HepG2 (cell line): ENCODE measurements around the gene LAMTOR3. TPM values are rescaled to one million over a fixed set of nuclear protein-coding genes. Genes with fewer than 3 reads are reported as not detected.
A peak's percentile ranks its signal among the peaks of the same experiment; 100 is the strongest.

Experiments
- ATF4 ChIP-seq, 2 experiments: fragments of 450-650 bp in 1 of 2; sonication (generic) in 1 of 2; formaldehyde crosslinking; IDR thresholded peaks; 2 replicates each; pipeline versions ENCODE4 v1.5.0 to v1.8.0; 2020 to 2022; ENCODE audit warnings: mild to moderate bottlenecking in 1 of 2, missing genetic modification reagents in 1 of 2
- CENPT ChIP-seq: sonication (generic); formaldehyde crosslinking; IDR thresholded peaks from 2 replicates; pipeline ENCODE4 v1.8.0; 2022; ENCODE audit warnings: low read depth, mild to moderate bottlenecking, moderate library complexity, missing genetic modification reagents
- EP300 ChIP-seq, 3 experiments: sonication (generic) in 1 of 3; formaldehyde crosslinking in 1 of 3; IDR thresholded peaks; 2 replicates each; pipeline versions ENCODE4 v1.5.1 to v1.6.1; 2011 to 2020; ENCODE audit warnings: low read depth in 2 of 3, low read length in 2 of 3, borderline replicate concordance in 1 of 3, improper control_type of control experiment in 1 of 3, mild to moderate bottlenecking in 1 of 3, missing genetic modification reagents in 1 of 3, moderate library complexity in 1 of 3
- HIC2 ChIP-seq: sonication (generic); formaldehyde crosslinking; IDR thresholded peaks from 2 replicates; pipeline ENCODE4 v1.9.0; 2022; ENCODE audit warnings: low read depth, missing genetic modification reagents
- IKZF4 ChIP-seq: sonication (generic); formaldehyde crosslinking; IDR thresholded peaks from 2 replicates; pipeline ENCODE4 v1.5.1; 2020; ENCODE audit warnings: borderline replicate concordance, mild to moderate bottlenecking, low read depth, missing genetic modification reagents; ENCODE audit errors: not compliant biosample characterization
- MLLT10 ChIP-seq: sonication (generic); formaldehyde crosslinking; IDR thresholded peaks from 2 replicates; pipeline ENCODE4 v1.4.0; 2020; ENCODE audit warnings: missing genetic modification reagents
- PHB2 ChIP-seq: fragments of 450-650 bp; IDR thresholded peaks from 2 replicates; pipeline ENCODE4 v1.6.1; 2018; ENCODE audit not compliant: partially characterized antibody
- SKI ChIP-seq: fragments of 450-650 bp; IDR thresholded peaks from one replicate; pipeline ENCODE4 v1.6.1; 2018; ENCODE audit warnings: mild to moderate bottlenecking; ENCODE audit not compliant: partially characterized antibody
- TBP ChIP-seq: sonication (generic); formaldehyde crosslinking; IDR thresholded peaks from 2 replicates; pipeline ENCODE4 v1.5.0; 2020; ENCODE audit warnings: missing genetic modification reagents
- U2AF1 ChIP-seq: fragments of 200-400 bp; formaldehyde crosslinking; optimal IDR thresholded peaks from 2 replicates; pipeline ENCODE3; 2017; ENCODE audit warnings: mild to moderate bottlenecking, low read depth, low read length
- ZNF318 ChIP-seq: sonication (generic); formaldehyde crosslinking; IDR thresholded peaks from 2 replicates; pipeline ENCODE4 v1.4.0; 2020; ENCODE audit warnings: mild to moderate bottlenecking, missing genetic modification reagents
- ZNF550 ChIP-seq: sonication (generic); formaldehyde crosslinking; IDR thresholded peaks from 2 replicates; pipeline ENCODE4 v1.4.0; 2020; ENCODE audit warnings: mild to moderate bottlenecking, missing genetic modification reagents, borderline replicate concordance
- polyA plus RNA-seq, 8 experiments: library from polyadenylated mRNA; depleted of rRNA in 3 of 8; stranded (reverse) in 7 of 8; unstranded in 1 of 8; fragments of >200 nt; fragmentation: Illumina TruSeq in 4 of 8; extraction: Trizol in 4 of 8; gene quantifications; 2 replicates each; pipeline versions ENCODE4 v1.2.1 to v1.2.3, GENCODE V29; 2011 to 2016; ENCODE audit warnings: low read depth in 4 of 8, missing spikeins in 1 of 8, mixed read lengths in 1 of 8; ENCODE audit not compliant: insufficient read depth in 1 of 8
- total RNA-seq, 5 experiments: library from RNA; depleted of rRNA; stranded (reverse); fragments of >200 nt; fragmentation: Illumina TruSeq; extraction: Trizol; gene quantifications; 2 replicates each; pipeline ENCODE4 v1.2.3, GENCODE V29; 2016; ENCODE audit warnings: low read depth in 1 of 5
- TF ChIP-seq, protein P1 (sequence below): sonication (generic); formaldehyde crosslinking; IDR thresholded peaks from 2 replicates; pipeline ENCODE4 v1.4.0; 2020; ENCODE audit warnings: missing genetic modification reagents, borderline replicate concordance

The LAMTOR3 gene
- total and polyA plus RNA-seq, 2 of the 13 experiments (the other 11 are each of a cell fraction or from before 2014, with no cell fraction given): 47.6 to 49.1 TPM

DNA sequence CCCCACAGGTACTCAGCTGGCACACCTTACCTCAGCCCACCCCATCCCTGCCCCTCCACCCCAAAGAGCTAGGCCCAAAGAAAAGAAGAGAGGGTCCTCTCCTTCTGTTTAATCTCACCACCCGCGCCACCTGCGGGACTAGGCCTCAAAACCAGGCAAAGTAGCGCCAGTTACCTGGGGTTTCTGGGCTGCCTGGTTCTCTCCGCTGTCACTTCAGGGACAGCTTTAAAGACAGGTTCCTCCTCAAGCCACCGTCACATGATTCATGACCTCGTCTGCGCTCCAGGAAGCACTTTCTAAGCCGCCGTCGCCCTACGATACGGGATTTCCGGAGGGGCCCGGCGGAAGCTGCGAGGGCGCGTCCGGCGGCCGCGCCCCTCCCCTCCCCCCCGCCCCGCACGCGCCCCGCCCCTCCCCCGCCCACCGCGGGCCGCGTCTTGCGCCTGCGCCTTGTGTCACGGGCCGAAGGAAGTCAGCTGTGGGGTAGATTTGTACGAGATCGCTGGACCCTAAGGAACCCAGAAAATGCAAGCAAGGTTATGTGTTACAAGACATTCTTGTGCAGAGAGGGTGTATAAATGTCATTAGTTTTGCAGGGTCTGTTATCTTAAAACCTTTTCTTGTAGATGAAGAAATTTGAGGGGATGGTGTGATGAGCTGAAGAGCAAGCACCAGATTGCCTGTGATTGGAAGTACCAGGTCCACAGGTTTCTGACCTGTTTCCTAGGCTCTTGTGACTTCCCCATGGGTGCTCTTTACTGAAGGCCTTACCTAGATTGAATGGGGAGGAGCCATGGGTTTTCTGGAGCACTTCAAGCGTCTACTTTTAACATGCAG is at the start of gene LAMTOR3 (continued):
- no peak for TF ChIP-seq IKZF4 (CRISPR knock-in tag)
- TF ChIP-seq SKI: no peak
- TF ChIP-seq U2AF1: peak; percentile 48
- TF ChIP-seq PHB2: no peak
- TF ChIP-seq TBP: no peak
- TF ChIP-seq, protein P1, sequence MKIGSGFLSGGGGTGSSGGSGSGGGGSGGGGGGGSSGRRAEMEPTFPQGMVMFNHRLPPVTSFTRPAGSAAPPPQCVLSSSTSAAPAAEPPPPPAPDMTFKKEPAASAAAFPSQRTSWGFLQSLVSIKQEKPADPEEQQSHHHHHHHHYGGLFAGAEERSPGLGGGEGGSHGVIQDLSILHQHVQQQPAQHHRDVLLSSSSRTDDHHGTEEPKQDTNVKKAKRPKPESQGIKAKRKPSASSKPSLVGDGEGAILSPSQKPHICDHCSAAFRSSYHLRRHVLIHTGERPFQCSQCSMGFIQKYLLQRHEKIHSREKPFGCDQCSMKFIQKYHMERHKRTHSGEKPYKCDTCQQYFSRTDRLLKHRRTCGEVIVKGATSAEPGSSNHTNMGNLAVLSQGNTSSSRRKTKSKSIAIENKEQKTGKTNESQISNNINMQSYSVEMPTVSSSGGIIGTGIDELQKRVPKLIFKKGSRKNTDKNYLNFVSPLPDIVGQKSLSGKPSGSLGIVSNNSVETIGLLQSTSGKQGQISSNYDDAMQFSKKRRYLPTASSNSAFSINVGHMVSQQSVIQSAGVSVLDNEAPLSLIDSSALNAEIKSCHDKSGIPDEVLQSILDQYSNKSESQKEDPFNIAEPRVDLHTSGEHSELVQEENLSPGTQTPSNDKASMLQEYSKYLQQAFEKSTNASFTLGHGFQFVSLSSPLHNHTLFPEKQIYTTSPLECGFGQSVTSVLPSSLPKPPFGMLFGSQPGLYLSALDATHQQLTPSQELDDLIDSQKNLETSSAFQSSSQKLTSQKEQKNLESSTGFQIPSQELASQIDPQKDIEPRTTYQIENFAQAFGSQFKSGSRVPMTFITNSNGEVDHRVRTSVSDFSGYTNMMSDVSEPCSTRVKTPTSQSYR (CRISPR knock-in tag): peak; percentile 67
- no peak for TF ChIP-seq ATF4 (CRISPR knock-in tag; IDR thresholded peaks at IDR 0.05)
- TF ChIP-seq ZNF550 (CRISPR knock-in tag): no peak
- no peak for TF ChIP-seq CENPT (CRISPR knock-in tag)
- TF ChIP-seq MLLT10 (CRISPR knock-in tag): no peak
- TF ChIP-seq ZNF318 (CRISPR knock-in tag): no peak
- no peak for TF ChIP-seq HIC2 (CRISPR knock-in tag)
- TF ChIP-seq EP300 (IDR thresholded peaks at IDR 0.05; ENCODE audit: low read depth in 2 of 2, low read length in 2 of 2): no peak
- no peak for TF ChIP-seq EP300 (CRISPR knock-in tag; IDR thresholded peaks at IDR 0.05; ENCODE audit: borderline replicate concordance)
